ENCODE measurements around the gene THAP8. TPM values are rescaled to one million over a fixed set of nuclear protein-coding genes. Genes with fewer than 3 reads are reported as not detected.
A peak's percentile ranks its signal among the peaks of the same experiment; 100 is the strongest.

Gene THAP8
- total RNA-seq (2014; rRNA removed; shearing (Covaris generic); ENCODE audit: low replicate concordance) = 3.6 and 11.7 TPM in 2 replicates

GRCh38 chr19:36054119-36054732 lies at the start of gene THAP8:
Gene THAP8, minus strand, starts transcription at chr19:36054285. Its CDS starts 68 bp downstream, at chr19:36054217.
- DNase-seq (ENCODE audit: low read depth) = peak; percentile 100
- in situ Hi-C loops (cut with HindIII; ENCODE audit: low pct_unique_long_range_greater_than_20kb, low sequenced_read_pairs) = no loop called here

- in situ Hi-C loops (cut with HindIII; ENCODE audit: low pct_unique_long_range_greater_than_20kb, low sequenced_read_pairs) = no loop called here
Measured at GRCh38 chr19:36103040-36103626, 49.0 kb upstream of the THAP8 start.

GRCh38 chr19:36101550-36102327 lies 47.7 kb upstream of the THAP8 start:
- DNase-seq (ENCODE audit: low read depth) = no peak
- in situ Hi-C loops (cut with HindIII; ENCODE audit: low pct_unique_long_range_greater_than_20kb, low sequenced_read_pairs) = no loop called here

More at GRCh38 chr19:36103040-36103626, 49.0 kb upstream of the THAP8 start:
- DNase-seq (ENCODE audit: low read depth) = no peak

- in situ Hi-C loops (cut with HindIII; ENCODE audit: low pct_unique_long_range_greater_than_20kb, low sequenced_read_pairs) = no loop called here
- DNase-seq (ENCODE audit: low read depth) = no peak
Measured at GRCh38 chr19:36100476-36100875, 46.4 kb upstream of the THAP8 start.

- in situ Hi-C loops (cut with HindIII; ENCODE audit: low pct_unique_long_range_greater_than_20kb, low sequenced_read_pairs) = no loop called here
- no peak for DNase-seq (ENCODE audit: low read depth)
Measured at GRCh38 chr19:36099166-36099785, 45.2 kb upstream of the THAP8 start.

- DNase-seq (ENCODE audit: low read depth) = no peak
- in situ Hi-C loops (cut with HindIII; ENCODE audit: low pct_unique_long_range_greater_than_20kb, low sequenced_read_pairs) = no loop called here
Measured at GRCh38 chr19:36097036-36097435, 43.0 kb upstream of the THAP8 start.

GRCh38 chr19:36093687-36094086 lies 39.6 kb upstream of the THAP8 start:
- in situ Hi-C loops (cut with HindIII; ENCODE audit: low pct_unique_long_range_greater_than_20kb, low sequenced_read_pairs) = no loop called here
- DNase-seq (ENCODE audit: low read depth) = no peak

GRCh38 chr19:36093146-36093662 lies 39.1 kb upstream of the THAP8 start:
- in situ Hi-C loops (cut with HindIII; ENCODE audit: low pct_unique_long_range_greater_than_20kb, low sequenced_read_pairs) = no loop called here
- no peak for DNase-seq (ENCODE audit: low read depth)

- in situ Hi-C loops (cut with HindIII; ENCODE audit: low pct_unique_long_range_greater_than_20kb, low sequenced_read_pairs) = no loop called here
Measured at GRCh38 chr19:36092566-36092965, 38.5 kb upstream of the THAP8 start.

GRCh38 chr19:36090910-36091695 lies 37.0 kb upstream of the THAP8 start:
- DNase-seq (ENCODE audit: low read depth) = no peak
- in situ Hi-C loops (cut with HindIII; ENCODE audit: low pct_unique_long_range_greater_than_20kb, low sequenced_read_pairs) = no loop called here

More at GRCh38 chr19:36092566-36092965, 38.5 kb upstream of the THAP8 start:
- DNase-seq (ENCODE audit: low read depth) = no peak

GRCh38 chr19:36089847-36090246 lies 35.8 kb upstream of the THAP8 start:
- DNase-seq (ENCODE audit: low read depth) = no peak
- in situ Hi-C loops (cut with HindIII; ENCODE audit: low pct_unique_long_range_greater_than_20kb, low sequenced_read_pairs) = no loop called here

- in situ Hi-C loops (cut with HindIII; ENCODE audit: low pct_unique_long_range_greater_than_20kb, low sequenced_read_pairs) = no loop called here
- no peak for DNase-seq (ENCODE audit: low read depth)
Measured at GRCh38 chr19:36086326-36086725, 32.2 kb upstream of the THAP8 start.

- no peak for DNase-seq (ENCODE audit: low read depth)
- in situ Hi-C loops (cut with HindIII; ENCODE audit: low pct_unique_long_range_greater_than_20kb, low sequenced_read_pairs) = no loop called here
Measured at GRCh38 chr19:36084231-36085009, 30.3 kb upstream of the THAP8 start.

GRCh38 chr19:36082916-36083315 lies 28.8 kb upstream of the THAP8 start:
- in situ Hi-C loops (cut with HindIII; ENCODE audit: low pct_unique_long_range_greater_than_20kb, low sequenced_read_pairs) = no loop called here
- DNase-seq (ENCODE audit: low read depth) = no peak

- in situ Hi-C loops (cut with HindIII; ENCODE audit: low pct_unique_long_range_greater_than_20kb, low sequenced_read_pairs) = no loop called here
- DNase-seq (ENCODE audit: low read depth) = no peak
Measured at GRCh38 chr19:36081894-36082293, 27.8 kb upstream of the THAP8 start.

- no peak for DNase-seq (ENCODE audit: low read depth)
- in situ Hi-C loops (cut with HindIII; ENCODE audit: low pct_unique_long_range_greater_than_20kb, low sequenced_read_pairs) = no loop called here
Measured at GRCh38 chr19:36081385-36081784, 27.3 kb upstream of the THAP8 start.

- in situ Hi-C loops (cut with HindIII; ENCODE audit: low pct_unique_long_range_greater_than_20kb, low sequenced_read_pairs) = no loop called here
- DNase-seq (ENCODE audit: low read depth) = no peak
Measured at GRCh38 chr19:36079389-36079945, 25.4 kb upstream of the THAP8 start.

Data from Caki2 (cell line).